Skeletal muscle tissue (tissue), 4 donors: ENCODE data around the gene KCNF1. TPM values are rescaled to one million over a fixed set of nuclear protein-coding genes. Genes with fewer than 3 reads are reported as not detected.

Experiments
- H3K27ac ChIP-seq: one replicate; pipeline ENCODE4 v1.7.0; 2013; ENCODE audit warnings: mild to moderate bottlenecking, low read depth, low read length, inconsistent platforms
- H3K27me3 ChIP-seq, 3 donors: one replicate each; pipeline ENCODE4 v1.7.0; 2013; ENCODE audit warnings: low read length in 3 of 3; ENCODE audit not compliant: control insufficient read depth in 3 of 3, insufficient read depth in 3 of 3
- H3K36me3 ChIP-seq, 3 donors: one replicate each; pipeline ENCODE4 v1.7.0; 2013; ENCODE audit warnings: low read length in 3 of 3; ENCODE audit not compliant: control insufficient read depth in 3 of 3, insufficient read depth in 3 of 3
- H3K4me1 ChIP-seq, 3 donors: one replicate each; pipeline ENCODE4 v1.7.0; 2013; ENCODE audit warnings: low read length in 3 of 3, mild to moderate bottlenecking in 3 of 3; ENCODE audit not compliant: control insufficient read depth in 3 of 3, insufficient read depth in 3 of 3
- H3K4me3 ChIP-seq, 3 donors: one replicate each; pipeline ENCODE4 v1.7.0; 2013; ENCODE audit warnings: low read length in 3 of 3
- H3K9ac ChIP-seq, 3 donors: one replicate each; pipeline ENCODE4 v1.7.0; 2013; ENCODE audit warnings: low read length in 3 of 3, mild to moderate bottlenecking in 3 of 3, moderate library complexity in 2 of 3, low read depth in 1 of 3
- H3K9me3 ChIP-seq, 3 donors: one replicate each; pipeline ENCODE4 v1.7.0; 2013; ENCODE audit warnings: low read length in 3 of 3; ENCODE audit not compliant: control insufficient read depth in 3 of 3
- total RNA-seq: library from RNA; depleted of rRNA; stranded (reverse); fragments of >200 nt; gene quantifications from one replicate; pipeline ENCODE4 v1.2.3, GENCODE V29; 2014
- donor health status: Osteomylitis.

Gene KCNF1
- total RNA-seq, 1 donor from 2014 or later, result 1.6 TPM

GRCh38 chr2:10889651-10890215 lies 22.0 kb upstream of the KCNF1 start:
- H3K9me3 ChIP-seq, result peaks cover 0 to 2% (median 0%) of the 10 kb centered on the region in 3 donors
- peaks cover 0 to 20% (median 17%) of the 10 kb centered on the region in 3 donors for H3K27me3 ChIP-seq
- H3K9ac ChIP-seq, result peak overlapping the region in 1 of 3 donors; percentile 33
- H3K4me1 ChIP-seq, result peaks cover 0 to 9% (median 7%) of the 10 kb centered on the region in 3 donors
- no peak overlapping the region for H3K27ac ChIP-seq
- H3K4me3 ChIP-seq, result no peak overlapping the region
- H3K36me3 ChIP-seq, result no peaks in the 10 kb centered on the region

- H3K36me3 ChIP-seq, result no peaks in the 10 kb centered on the region
- peaks cover 0 to 20% (median 17%) of the 10 kb centered on the region in 3 donors for H3K27me3 ChIP-seq
- no peak overlapping the region for H3K9ac ChIP-seq
- H3K4me3 ChIP-seq, result no peak overlapping the region
- H3K9me3 ChIP-seq, result peaks cover 0 to 2% (median 0%) of the 10 kb centered on the region in 3 donors
- peaks cover 0 to 9% (median 7%) of the 10 kb centered on the region in 3 donors for H3K4me1 ChIP-seq
- no peak overlapping the region for H3K27ac ChIP-seq
Observed at GRCh38 chr2:10890706-10891270, 20.9 kb upstream of the KCNF1 start.

GRCh38 chr2:10891390-10891789 lies 20.3 kb upstream of the KCNF1 start:
- Histone ChIP-seq H3K4me3 (no peak overlapping the region), H3K36me3 (no peaks in the 10 kb centered on the region), H3K27ac (no peak overlapping the region), H3K9ac (no peak overlapping the region), H3K27me3 (peaks cover 0 to 20% (median 17%) of the 10 kb centered on the region in 3 donors), H3K9me3 (peaks cover 0 to 2% (median 0%) of the 10 kb centered on the region in 3 donors), H3K4me1 (peaks cover 0 to 9% (median 7%) of the 10 kb centered on the region in 3 donors)

GRCh38 chr2:10891848-10892247 lies 19.9 kb upstream of the KCNF1 start:
- Histone ChIP-seq H3K27ac (no peak overlapping the region), H3K27me3 (peaks cover 0 to 20% (median 17%) of the 10 kb centered on the region in 3 donors), H3K9me3 (peaks cover 0 to 2% (median 0%) of the 10 kb centered on the region in 3 donors), H3K9ac (no peak overlapping the region), H3K4me1 (peaks cover 0 to 9% (median 7%) of the 10 kb centered on the region in 3 donors), H3K36me3 (no peaks in the 10 kb centered on the region), H3K4me3 (no peak overlapping the region)

- Histone ChIP-seq H3K4me3 (no peak overlapping the region), H3K9me3 (peaks cover 0 to 2% (median 0%) of the 10 kb centered on the region in 3 donors), H3K4me1 (peaks cover 0 to 9% (median 7%) of the 10 kb centered on the region in 3 donors), H3K27me3 (peaks cover 0 to 20% (median 17%) of the 10 kb centered on the region in 3 donors), H3K9ac (no peak overlapping the region), H3K27ac (no peak overlapping the region), H3K36me3 (no peaks in the 10 kb centered on the region)
Observed at GRCh38 chr2:10892316-10892715, 19.4 kb upstream of the KCNF1 start.

GRCh38 chr2:10892796-10893350 lies 18.9 kb upstream of the KCNF1 start:
- Histone ChIP-seq H3K9me3 (peaks cover 0 to 2% (median 0%) of the 10 kb centered on the region in 3 donors), H3K27ac (no peak overlapping the region), H3K36me3 (no peaks in the 10 kb centered on the region), H3K9ac (no peak overlapping the region), H3K27me3 (peaks cover 0 to 20% (median 17%) of the 10 kb centered on the region in 3 donors), H3K4me3 (no peak overlapping the region), H3K4me1 (peaks cover 0 to 9% (median 7%) of the 10 kb centered on the region in 3 donors)

GRCh38 chr2:10894264-10894935 lies 17.3 kb upstream of the KCNF1 start:
- H3K27ac ChIP-seq, result no peak overlapping the region
- H3K9me3 ChIP-seq, result peaks cover 0 to 2% (median 0%) of the 10 kb centered on the region in 3 donors
- H3K36me3 ChIP-seq, result no peaks in the 10 kb centered on the region
- H3K4me3 ChIP-seq, result no peak overlapping the region
- peaks cover 0 to 6% (median 6%) of the 10 kb centered on the region in 3 donors for H3K4me1 ChIP-seq
- H3K9ac ChIP-seq, result no peak overlapping the region
- H3K27me3 ChIP-seq, result peaks cover 0 to 20% (median 15%) of the 10 kb centered on the region in 3 donors

GRCh38 chr2:10895231-10895630 lies 16.5 kb upstream of the KCNF1 start:
- Histone ChIP-seq H3K4me1 (no peaks in the 10 kb centered on the region), H3K27me3 (peaks cover 0 to 16% (median 8%) of the 10 kb centered on the region in 3 donors), H3K9me3 (no peaks in the 10 kb centered on the region), H3K27ac (no peak overlapping the region), H3K36me3 (no peaks in the 10 kb centered on the region), H3K9ac (no peak overlapping the region), H3K4me3 (no peak overlapping the region)

GRCh38 chr2:10897956-10898355 lies 13.8 kb upstream of the KCNF1 start:
- Histone ChIP-seq H3K27ac (no peak overlapping the region), H3K9me3 (no peaks in the 10 kb centered on the region), H3K27me3 (peaks cover 0 to 6% (median 0%) of the 10 kb centered on the region in 3 donors), H3K9ac (no peak overlapping the region), H3K4me3 (no peak overlapping the region), H3K36me3 (no peaks in the 10 kb centered on the region), H3K4me1 (no peaks in the 10 kb centered on the region)
